ENCODE results near the gene GARIN1A. TPM values are rescaled to one million over a fixed set of nuclear protein-coding genes. Genes with fewer than 3 reads are reported as not detected.

The GARIN1A gene
- total RNA-seq, 4 donors from 2014 or later, result 0.25 to 1.5 (median 1.3) TPM

GRCh38 chr7:128691227-128691626 lies 19.1 kb downstream of the GARIN1A start:
- Histone ChIP-seq H3K4me1 (no peaks in the 10 kb centered on the region), H3K4me3 (no peak overlapping the region), H3K27ac (no peak overlapping the region), H3K36me3 (peaks cover 0 to 6% of the 10 kb centered on the region in 2 donors), H3K9me3 (no peaks in the 10 kb centered on the region), H3K27me3 (peaks cover 25% of the 10 kb centered on the region)
- 57 to 63% methylated on average over 1 of the region's 1 CpG for WGBS, 2 donors (ENCODE audit: low coverage in 1 of 2)
- no peak for ATAC-seq
- TF ChIP-seq EP300 (IDR thresholded peaks at IDR 0.05) (no peak), POLR2A (IDR thresholded peaks at IDR 0.05) (no peak), POLR2AphosphoS5 (IDR thresholded peaks at IDR 0.05) (no peak)
- TF ChIP-seq, protein P1, sequence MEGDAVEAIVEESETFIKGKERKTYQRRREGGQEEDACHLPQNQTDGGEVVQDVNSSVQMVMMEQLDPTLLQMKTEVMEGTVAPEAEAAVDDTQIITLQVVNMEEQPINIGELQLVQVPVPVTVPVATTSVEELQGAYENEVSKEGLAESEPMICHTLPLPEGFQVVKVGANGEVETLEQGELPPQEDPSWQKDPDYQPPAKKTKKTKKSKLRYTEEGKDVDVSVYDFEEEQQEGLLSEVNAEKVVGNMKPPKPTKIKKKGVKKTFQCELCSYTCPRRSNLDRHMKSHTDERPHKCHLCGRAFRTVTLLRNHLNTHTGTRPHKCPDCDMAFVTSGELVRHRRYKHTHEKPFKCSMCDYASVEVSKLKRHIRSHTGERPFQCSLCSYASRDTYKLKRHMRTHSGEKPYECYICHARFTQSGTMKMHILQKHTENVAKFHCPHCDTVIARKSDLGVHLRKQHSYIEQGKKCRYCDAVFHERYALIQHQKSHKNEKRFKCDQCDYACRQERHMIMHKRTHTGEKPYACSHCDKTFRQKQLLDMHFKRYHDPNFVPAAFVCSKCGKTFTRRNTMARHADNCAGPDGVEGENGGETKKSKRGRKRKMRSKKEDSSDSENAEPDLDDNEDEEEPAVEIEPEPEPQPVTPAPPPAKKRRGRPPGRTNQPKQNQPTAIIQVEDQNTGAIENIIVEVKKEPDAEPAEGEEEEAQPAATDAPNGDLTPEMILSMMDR (IDR thresholded peaks at IDR 0.05), result no peak

GRCh38 chr7:128692623-128693270 lies 20.7 kb downstream of the GARIN1A start:
- Histone ChIP-seq H3K36me3 (no peaks in the 10 kb centered on the region), H3K27ac (no peak overlapping the region), H3K9me3 (no peaks in the 10 kb centered on the region), H3K4me3 (no peak overlapping the region), H3K27me3 (peaks cover 41% of the 10 kb centered on the region), H3K4me1 (peaks cover 0 to 8% (median 5%) of the 10 kb centered on the region in 3 donors)
- WGBS, 2 donors (ENCODE audit: low coverage in 1 of 2), result 38 to 57% methylated on average over 6 to 7 of the region's 7 CpGs
- TF ChIP-seq EP300 (IDR thresholded peaks at IDR 0.05) (no peak), POLR2A (IDR thresholded peaks at IDR 0.05) (no peak), POLR2AphosphoS5 (IDR thresholded peaks at IDR 0.05) (no peak)
- TF ChIP-seq, protein P1 (IDR thresholded peaks at IDR 0.05), result no peak
- no peak for ATAC-seq

DNA sequence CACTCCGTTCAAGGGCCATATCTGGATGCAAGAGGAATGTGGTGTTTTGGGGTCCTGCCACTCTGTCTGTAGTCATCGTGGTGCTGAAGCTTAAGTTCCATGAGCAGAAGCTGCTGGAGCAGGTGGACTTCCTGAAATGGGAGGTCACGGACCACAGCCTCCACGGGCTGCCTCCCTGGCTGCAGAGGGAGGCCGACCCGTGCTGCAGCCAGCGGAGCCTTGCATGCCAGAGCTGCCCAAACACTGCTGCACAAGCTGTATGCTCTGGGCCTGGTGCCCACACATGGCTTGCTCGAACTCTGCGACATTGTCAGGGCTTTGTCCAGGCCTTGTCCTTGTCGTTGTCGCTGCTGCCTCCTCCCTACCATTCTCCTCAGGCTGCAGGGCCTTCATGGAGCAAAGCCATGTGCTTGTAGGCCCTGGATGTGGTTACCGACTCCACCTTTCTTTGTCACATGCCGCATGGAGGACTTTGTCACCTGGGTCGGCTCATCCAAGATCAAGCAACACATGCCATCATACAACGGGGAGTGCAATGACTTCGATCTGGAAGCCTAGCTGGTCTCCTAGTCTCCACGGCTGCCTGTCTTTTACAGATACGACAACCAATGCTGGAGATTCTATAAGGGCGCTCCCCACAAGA lies 21.4 kb downstream of the GARIN1A start:
- no peaks in the 10 kb centered on the region for H3K36me3 ChIP-seq
- H3K4me1 ChIP-seq, result peaks cover 0 to 9% (median 5%) of the 10 kb centered on the region in 3 donors
- no peak for ATAC-seq
- no peak overlapping the region for H3K4me3 ChIP-seq
- H3K9me3 ChIP-seq, result no peaks in the 10 kb centered on the region
- peaks cover 48% of the 10 kb centered on the region for H3K27me3 ChIP-seq
- 63 to 80% methylated on average over 1 to 16 of the region's 19 CpGs for WGBS, 2 donors (ENCODE audit: low coverage in 1 of 2)
- TF ChIP-seq POLR2AphosphoS5 (IDR thresholded peaks at IDR 0.05) (no peak), POLR2A (IDR thresholded peaks at IDR 0.05) (no peak), EP300 (IDR thresholded peaks at IDR 0.05) (no peak)
- TF ChIP-seq, protein P1 (IDR thresholded peaks at IDR 0.05), result no peak
- no peak overlapping the region for H3K27ac ChIP-seq

DNA sequence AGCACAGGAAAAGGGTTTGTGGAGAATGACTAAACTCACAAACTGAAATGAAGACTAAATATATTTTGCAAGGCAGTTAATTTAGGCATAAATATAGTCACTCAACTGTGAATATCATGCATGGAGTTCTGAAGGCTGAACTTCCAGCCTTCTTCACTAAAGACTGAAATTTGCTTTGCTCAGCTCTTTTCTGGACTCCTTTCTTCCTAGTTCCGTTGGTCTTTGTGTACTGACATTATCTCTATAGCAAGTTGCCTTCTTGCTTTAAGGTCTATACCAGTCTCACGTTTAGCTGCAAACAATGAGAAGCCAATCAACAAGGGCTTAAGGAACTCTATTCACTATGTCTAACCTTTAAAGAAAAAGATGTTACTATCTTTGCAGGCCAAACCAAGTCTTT lies 22.6 kb downstream of the GARIN1A start:
- Histone ChIP-seq H3K4me1 (peaks cover 0 to 9% (median 5%) of the 10 kb centered on the region in 3 donors), H3K27ac (no peak overlapping the region), H3K27me3 (peaks cover 60% of the 10 kb centered on the region), H3K4me3 (no peak overlapping the region), H3K36me3 (no peaks in the 10 kb centered on the region), H3K9me3 (no peaks in the 10 kb centered on the region)
- no peak for ATAC-seq
- TF ChIP-seq POLR2A (IDR thresholded peaks at IDR 0.05) (no peak), EP300 (IDR thresholded peaks at IDR 0.05) (no peak), POLR2AphosphoS5 (IDR thresholded peaks at IDR 0.05) (no peak)
- TF ChIP-seq, protein P1 (IDR thresholded peaks at IDR 0.05), result no peak
- 33 to 56% methylated on average over 2 of the region's 2 CpGs for WGBS, 2 donors (ENCODE audit: low coverage in 1 of 2)
